SK-MEL-5 (cell line): Measurements from ENCODE around the gene NTRK2. TPM values are rescaled to one million over a fixed set of nuclear protein-coding genes. Genes with fewer than 3 reads are reported as not detected.

ENCODE experiments used
- DNase-seq: peaks from one replicate; pipeline ENCODE4 v3.0.0-alpha.2; 2016; ENCODE audit warnings: low read depth, low spot score
- in situ Hi-C: cut with HindIII; loops from 2 replicates; pipeline ENCODE4 v1.10.0; 2016; ENCODE audit warnings: low sequenced_read_pairs, high pct_unique_total_duplicates, low pct_unique_long_range_greater_than_20kb
- total RNA-seq: library from RNA; depleted of rRNA; stranded (reverse); fragments of >200 nt; shearing (Covaris generic); gene quantifications from 2 replicates; pipeline ENCODE4 v1.2.3, GENCODE V29; 2014

The NTRK2 gene
- total RNA-seq, 1 experiment from 2014 or later, result 1.0 TPM

- DNase-seq, result no peak
- in situ Hi-C loops, result no loop called here
Observed at GRCh38 chr9:84754881-84755280, 85.4 kb downstream of the NTRK2 start.

- in situ Hi-C loops, result no loop called here
- DNase-seq, result no peak
Observed at GRCh38 chr9:84755380-84755779, 85.9 kb downstream of the NTRK2 start.

- in situ Hi-C loops, result no loop called here
- DNase-seq, result peak; percentile 59
Observed at GRCh38 chr9:84756171-84756570, 86.6 kb downstream of the NTRK2 start.

GRCh38 chr9:84756731-84757130, 87.2 kb downstream of the NTRK2 start:
- in situ Hi-C loops, result no loop called here
- no peak for DNase-seq

GRCh38 chr9:84758817-84759216, 89.3 kb downstream of the NTRK2 start:
- in situ Hi-C loops, result no loop called here
- no peak for DNase-seq

GRCh38 chr9:84759300-84759750, 89.8 kb downstream of the NTRK2 start:
- DNase-seq, result no peak
- in situ Hi-C loops, result no loop called here

GRCh38 chr9:84759804-84760203, 90.3 kb downstream of the NTRK2 start:
- in situ Hi-C loops, result no loop called here
- no peak for DNase-seq

GRCh38 chr9:84761137-84761808, 91.7 kb downstream of the NTRK2 start:
- DNase-seq, result no peak

GRCh38 chr9:84772511-84772910, 103.0 kb downstream of the NTRK2 start:
- in situ Hi-C loops, result no loop called here
- no peak for DNase-seq

More at GRCh38 chr9:84761137-84761808, 91.7 kb downstream of the NTRK2 start:
- in situ Hi-C loops, result no loop called here

- in situ Hi-C loops, result no loop called here
- DNase-seq, result no peak
Observed at GRCh38 chr9:84773022-84773421, 103.5 kb downstream of the NTRK2 start.

- in situ Hi-C loops, result no loop called here
- no peak for DNase-seq
Observed at GRCh38 chr9:84775056-84775643, 105.6 kb downstream of the NTRK2 start.

GRCh38 chr9:84778570-84778969, 109.0 kb downstream of the NTRK2 start:
- in situ Hi-C loops, result no loop called here

GRCh38 chr9:84779883-84780282, 110.4 kb downstream of the NTRK2 start:
- DNase-seq, result no peak
- in situ Hi-C loops, result no loop called here

More at GRCh38 chr9:84778570-84778969, 109.0 kb downstream of the NTRK2 start:
- no peak for DNase-seq

GRCh38 chr9:84780385-84780784, 110.9 kb downstream of the NTRK2 start:
- in situ Hi-C loops, result no loop called here
- DNase-seq, result no peak

- in situ Hi-C loops, result no loop called here
- peak; percentile 69 for DNase-seq
Observed at GRCh38 chr9:84781458-84781857, 111.9 kb downstream of the NTRK2 start.

- no peak for DNase-seq
- in situ Hi-C loops, result no loop called here
Observed at GRCh38 chr9:84781931-84782866, 112.7 kb downstream of the NTRK2 start.

GRCh38 chr9:84785792-84786547, 116.4 kb downstream of the NTRK2 start:
- peak; percentile 17 for DNase-seq
- in situ Hi-C loops, result no loop called here
